ENCODE data around the gene PISD.
"Not testable (repeated sequence)": the region's sequence is repeated elsewhere in the genome, so short reads cannot be mapped to it uniquely, and the experiment has no call there.

DNA sequence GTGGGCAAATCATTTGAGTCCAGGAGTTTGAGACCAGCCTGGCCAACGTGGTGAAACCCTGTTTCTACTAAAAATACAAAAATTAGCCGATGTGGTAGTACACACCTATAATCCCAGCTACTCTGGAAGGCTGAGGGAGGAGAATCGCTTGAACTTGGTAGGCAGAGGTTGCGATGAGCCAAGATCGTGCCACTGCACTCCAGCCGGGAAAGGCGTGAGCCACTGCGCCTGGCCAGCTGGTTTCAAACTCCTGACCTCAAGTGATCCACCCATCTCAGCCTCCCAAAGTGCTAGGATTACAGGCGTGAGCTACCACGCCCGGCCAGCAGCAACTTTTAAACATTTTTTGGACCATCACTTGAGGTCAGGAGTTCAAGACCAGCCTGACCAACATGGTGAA is 32.0 kb upstream of the PISD start:
- TF ChIP-seq, protein P1, sequence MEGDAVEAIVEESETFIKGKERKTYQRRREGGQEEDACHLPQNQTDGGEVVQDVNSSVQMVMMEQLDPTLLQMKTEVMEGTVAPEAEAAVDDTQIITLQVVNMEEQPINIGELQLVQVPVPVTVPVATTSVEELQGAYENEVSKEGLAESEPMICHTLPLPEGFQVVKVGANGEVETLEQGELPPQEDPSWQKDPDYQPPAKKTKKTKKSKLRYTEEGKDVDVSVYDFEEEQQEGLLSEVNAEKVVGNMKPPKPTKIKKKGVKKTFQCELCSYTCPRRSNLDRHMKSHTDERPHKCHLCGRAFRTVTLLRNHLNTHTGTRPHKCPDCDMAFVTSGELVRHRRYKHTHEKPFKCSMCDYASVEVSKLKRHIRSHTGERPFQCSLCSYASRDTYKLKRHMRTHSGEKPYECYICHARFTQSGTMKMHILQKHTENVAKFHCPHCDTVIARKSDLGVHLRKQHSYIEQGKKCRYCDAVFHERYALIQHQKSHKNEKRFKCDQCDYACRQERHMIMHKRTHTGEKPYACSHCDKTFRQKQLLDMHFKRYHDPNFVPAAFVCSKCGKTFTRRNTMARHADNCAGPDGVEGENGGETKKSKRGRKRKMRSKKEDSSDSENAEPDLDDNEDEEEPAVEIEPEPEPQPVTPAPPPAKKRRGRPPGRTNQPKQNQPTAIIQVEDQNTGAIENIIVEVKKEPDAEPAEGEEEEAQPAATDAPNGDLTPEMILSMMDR (conservative IDR thresholded peaks at IDR 0.05; ENCODE audit: low read depth, low read length), result not testable (repeated sequence)
- not testable (repeated sequence) for TF ChIP-seq EZH2phosphoT487 (IDR thresholded peaks at IDR 0.05; ENCODE audit: borderline replicate concordance, low read length); EZH2 (IDR thresholded peaks at IDR 0.05; ENCODE audit: low read length, unreplicated experiment)
